Activated T-helper 17 cell treated with anti-CD3 and anti-CD28 coated beads, Interleukin-2, amount 50 U/mL, for 72 hours (primary cell): ENCODE measurements around the gene NTNG1. TPM values are rescaled to one million over a fixed set of nuclear protein-coding genes. Genes with fewer than 3 reads are reported as not detected.

Experiments
- ATAC-seq: fragments of 150-1000 bp; cut with Tn5 transposase; replicated peaks from 2 replicates; pipeline ENCODE4 v1.10.0; 2021; ENCODE audit warnings: mild to moderate bottlenecking, moderate library complexity
- H3K27ac Mint-ChIP-seq: one replicate; pipeline ENCODE4 v1.8.0; 2022; ENCODE audit warnings: mixed read lengths
- H3K27me3 Mint-ChIP-seq: one replicate; pipeline ENCODE4 v1.8.0; 2022; ENCODE audit warnings: mixed read lengths
- H3K36me3 Mint-ChIP-seq: one replicate; pipeline ENCODE4 v1.8.0; 2022; ENCODE audit warnings: low read depth, mild to moderate bottlenecking, mixed read lengths
- H3K4me1 Mint-ChIP-seq: one replicate; pipeline ENCODE4 v1.8.0; 2022; ENCODE audit warnings: mixed read lengths
- H3K4me3 Mint-ChIP-seq: one replicate; pipeline ENCODE4 v1.8.0; 2022; ENCODE audit warnings: mild to moderate bottlenecking, mixed read lengths
- H3K9me3 Mint-ChIP-seq: one replicate; pipeline ENCODE4 v1.8.0; 2022; ENCODE audit warnings: mixed read lengths
- total RNA-seq, 2 donors: library from RNA; stranded (reverse); gene quantifications; one replicate each; pipeline ENCODE4 v1.2.3, GENCODE V29; 2022

Gene NTNG1
- total RNA-seq, 2 donors from 2014 or later: not detected

- Mint-ChIP-seq H3K36me3 (no peaks in the 10 kb centered on the region), H3K4me1 (peaks cover 5% of the 10 kb centered on the region), H3K27ac (no peak overlapping the region), H3K4me3 (no peak overlapping the region), H3K27me3 (peaks cover 3% of the 10 kb centered on the region), H3K9me3 (peaks cover 3% of the 10 kb centered on the region)
- no peak for ATAC-seq
Measured at GRCh38 chr1:107276247-107276646, 135.4 kb downstream of the NTNG1 start.

- Mint-ChIP-seq H3K27me3 (peaks cover 3% of the 10 kb centered on the region), H3K27ac (no peak overlapping the region), H3K36me3 (no peaks in the 10 kb centered on the region), H3K4me3 (no peak overlapping the region), H3K4me1 (peaks cover 5% of the 10 kb centered on the region), H3K9me3 (peaks cover 3% of the 10 kb centered on the region)
- no peak for ATAC-seq
Measured at GRCh38 chr1:107277022-107277421, 136.2 kb downstream of the NTNG1 start.

- no peak for ATAC-seq
Measured at GRCh38 chr1:107286125-107286524, 145.3 kb downstream of the NTNG1 start.

GRCh38 chr1:107291987-107292386 is 151.1 kb downstream of the NTNG1 start:
- Mint-ChIP-seq H3K36me3 (no peaks in the 10 kb centered on the region), H3K9me3 (peaks cover 4% of the 10 kb centered on the region), H3K4me1 (no peaks in the 10 kb centered on the region), H3K27ac (no peak overlapping the region), H3K27me3 (peaks cover 6% of the 10 kb centered on the region), H3K4me3 (no peak overlapping the region)
- no peak for ATAC-seq

More at GRCh38 chr1:107286125-107286524, 145.3 kb downstream of the NTNG1 start:
- H3K4me3 Mint-ChIP-seq: no peak overlapping the region
- no peaks in the 10 kb centered on the region for H3K4me1 Mint-ChIP-seq
- H3K27ac Mint-ChIP-seq: no peak overlapping the region
- no peaks in the 10 kb centered on the region for H3K36me3 Mint-ChIP-seq
- H3K9me3 Mint-ChIP-seq: no peaks in the 10 kb centered on the region
- H3K27me3 Mint-ChIP-seq: no peaks in the 10 kb centered on the region

GRCh38 chr1:107293901-107294613 is 153.2 kb downstream of the NTNG1 start:
- H3K4me3 Mint-ChIP-seq: no peak overlapping the region
- ATAC-seq: no peak
- peaks cover 4% of the 10 kb centered on the region for H3K9me3 Mint-ChIP-seq
- H3K4me1 Mint-ChIP-seq: no peaks in the 10 kb centered on the region
- peaks cover 6% of the 10 kb centered on the region for H3K27me3 Mint-ChIP-seq
- no peaks in the 10 kb centered on the region for H3K36me3 Mint-ChIP-seq
- no peak overlapping the region for H3K27ac Mint-ChIP-seq

- no peak overlapping the region for H3K4me3 Mint-ChIP-seq
Measured at GRCh38 chr1:107294686-107295085, 153.8 kb downstream of the NTNG1 start.

GRCh38 chr1:107297681-107298080 is 156.8 kb downstream of the NTNG1 start:
- Mint-ChIP-seq H3K27me3 (peaks cover 3% of the 10 kb centered on the region), H3K4me1 (no peaks in the 10 kb centered on the region), H3K36me3 (no peaks in the 10 kb centered on the region), H3K27ac (no peak overlapping the region), H3K4me3 (no peak overlapping the region), H3K9me3 (peaks cover 3% of the 10 kb centered on the region)
- ATAC-seq: no peak

More at GRCh38 chr1:107294686-107295085, 153.8 kb downstream of the NTNG1 start:
- H3K4me1 Mint-ChIP-seq: no peaks in the 10 kb centered on the region
- ATAC-seq: no peak
- H3K9me3 Mint-ChIP-seq: peaks cover 4% of the 10 kb centered on the region
- no peak overlapping the region for H3K27ac Mint-ChIP-seq
- peaks cover 6% of the 10 kb centered on the region for H3K27me3 Mint-ChIP-seq
- H3K36me3 Mint-ChIP-seq: no peaks in the 10 kb centered on the region

- Mint-ChIP-seq H3K27me3 (no peaks in the 10 kb centered on the region), H3K4me1 (no peaks in the 10 kb centered on the region), H3K9me3 (no peaks in the 10 kb centered on the region), H3K27ac (no peak overlapping the region), H3K36me3 (no peaks in the 10 kb centered on the region), H3K4me3 (no peak overlapping the region)
- ATAC-seq: no peak
Measured at GRCh38 chr1:107298526-107298925, 157.7 kb downstream of the NTNG1 start.

- no peak overlapping the region for H3K27ac Mint-ChIP-seq
- no peak for ATAC-seq
- H3K4me3 Mint-ChIP-seq: no peak overlapping the region
- no peaks in the 10 kb centered on the region for H3K36me3 Mint-ChIP-seq
- no peaks in the 10 kb centered on the region for H3K9me3 Mint-ChIP-seq
- H3K4me1 Mint-ChIP-seq: no peaks in the 10 kb centered on the region
- no peaks in the 10 kb centered on the region for H3K27me3 Mint-ChIP-seq
Measured at GRCh38 chr1:107299521-107299920, 158.7 kb downstream of the NTNG1 start.

GRCh38 chr1:107309962-107310361 is 169.1 kb downstream of the NTNG1 start:
- Mint-ChIP-seq H3K9me3 (peaks cover 3% of the 10 kb centered on the region), H3K27me3 (peaks cover 3% of the 10 kb centered on the region), H3K4me3 (no peak overlapping the region), H3K27ac (no peak overlapping the region), H3K4me1 (no peaks in the 10 kb centered on the region), H3K36me3 (no peaks in the 10 kb centered on the region)
- ATAC-seq: no peak

GRCh38 chr1:107315652-107316051 is 174.8 kb downstream of the NTNG1 start:
- no peak for ATAC-seq
- no peaks in the 10 kb centered on the region for H3K36me3 Mint-ChIP-seq
- no peak overlapping the region for H3K27ac Mint-ChIP-seq
- no peak overlapping the region for H3K4me3 Mint-ChIP-seq
- H3K27me3 Mint-ChIP-seq: peaks cover 3% of the 10 kb centered on the region
- H3K4me1 Mint-ChIP-seq: no peaks in the 10 kb centered on the region
- peaks cover 3% of the 10 kb centered on the region for H3K9me3 Mint-ChIP-seq

- Mint-ChIP-seq H3K36me3 (no peaks in the 10 kb centered on the region), H3K27ac (no peak overlapping the region), H3K9me3 (no peaks in the 10 kb centered on the region), H3K4me1 (no peaks in the 10 kb centered on the region), H3K27me3 (no peaks in the 10 kb centered on the region), H3K4me3 (no peak overlapping the region)
- no peak for ATAC-seq
Measured at GRCh38 chr1:107318932-107319331, 178.1 kb downstream of the NTNG1 start.

GRCh38 chr1:107323784-107324183 is 182.9 kb downstream of the NTNG1 start:
- no peak for ATAC-seq
- Mint-ChIP-seq H3K27ac (no peak overlapping the region), H3K36me3 (no peaks in the 10 kb centered on the region), H3K9me3 (no peaks in the 10 kb centered on the region), H3K4me1 (no peaks in the 10 kb centered on the region), H3K27me3 (no peaks in the 10 kb centered on the region), H3K4me3 (no peak overlapping the region)

- Mint-ChIP-seq H3K36me3 (no peaks in the 10 kb centered on the region), H3K4me3 (no peak overlapping the region), H3K4me1 (no peaks in the 10 kb centered on the region), H3K27me3 (no peaks in the 10 kb centered on the region), H3K9me3 (no peaks in the 10 kb centered on the region), H3K27ac (no peak overlapping the region)
- ATAC-seq: no peak
Measured at GRCh38 chr1:107326824-107327445, 186.1 kb downstream of the NTNG1 start.

GRCh38 chr1:107327446-107327845 is 186.6 kb downstream of the NTNG1 start:
- Mint-ChIP-seq H3K4me3 (no peak overlapping the region), H3K4me1 (no peaks in the 10 kb centered on the region), H3K9me3 (no peaks in the 10 kb centered on the region), H3K27ac (no peak overlapping the region), H3K36me3 (no peaks in the 10 kb centered on the region), H3K27me3 (no peaks in the 10 kb centered on the region)
- no peak for ATAC-seq
